NCI-H69 (cell line): Measurements from ENCODE around the gene HADHB.
"Not testable (repeated sequence)": the region's sequence is repeated elsewhere in the genome, so short reads cannot be mapped to it uniquely, and the experiment has no call there.

Source experiments
- DNase-seq: peaks from one replicate; lab custom pipeline; 2025; lab: John Stamatoyannopoulos, UW

HADHB gene

DNA sequence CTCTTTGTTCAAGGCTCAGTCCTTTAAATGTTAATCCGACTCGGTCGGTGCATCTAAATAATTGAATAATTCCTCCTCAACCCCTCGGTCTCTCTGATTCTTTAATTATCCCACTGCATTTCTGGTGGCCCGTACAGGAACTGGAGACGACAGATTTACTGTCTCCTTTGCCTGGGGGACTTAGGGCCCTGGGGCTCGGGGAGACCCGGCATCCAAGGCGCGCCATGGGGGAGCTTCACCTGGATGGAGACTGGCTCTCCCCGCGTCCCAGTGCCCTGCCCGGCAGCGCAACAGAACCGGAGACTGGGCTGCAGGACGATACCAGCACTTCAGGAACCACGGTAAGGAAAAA, 53.5 kb downstream of the HADHB start:
- DNase-seq: no peak

DNA sequence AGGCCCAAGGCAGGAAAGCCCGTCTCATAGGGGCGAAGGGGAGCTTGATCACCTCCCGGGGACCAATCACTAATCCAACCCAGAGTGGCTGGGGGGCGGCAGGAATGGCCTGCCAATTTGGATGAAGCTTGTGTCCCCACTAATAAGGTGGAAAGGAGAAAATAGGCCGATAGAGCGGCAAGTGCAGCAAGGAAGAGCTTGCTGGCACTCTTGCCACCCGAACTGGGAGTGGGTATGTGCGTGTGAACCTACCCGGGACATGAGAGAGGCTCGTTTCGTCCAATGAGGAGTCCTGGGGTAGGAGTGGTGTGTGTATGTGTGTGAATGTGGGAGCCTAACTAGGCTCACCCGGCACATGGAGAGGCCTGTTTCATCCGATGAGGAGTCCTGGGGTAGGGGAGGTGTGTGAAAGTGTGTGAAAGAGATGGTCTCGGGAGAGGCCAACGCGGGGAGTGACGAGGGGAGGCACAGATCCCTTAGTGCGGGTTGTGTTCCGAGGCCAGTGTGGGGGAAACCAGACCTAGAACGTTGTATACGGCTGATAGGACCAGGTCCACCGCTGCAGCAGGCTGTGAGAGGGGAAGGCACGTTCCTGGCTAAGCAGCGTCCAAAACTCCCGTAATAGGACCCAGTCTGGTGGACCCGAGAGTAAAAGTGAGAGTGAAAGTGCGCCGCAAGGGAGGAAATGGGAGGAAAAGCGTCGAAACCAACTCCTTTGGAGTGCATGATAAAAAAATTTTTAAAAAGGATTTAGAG, 54.1 kb downstream of the HADHB start:
- DNase-seq: no peak

DNA sequence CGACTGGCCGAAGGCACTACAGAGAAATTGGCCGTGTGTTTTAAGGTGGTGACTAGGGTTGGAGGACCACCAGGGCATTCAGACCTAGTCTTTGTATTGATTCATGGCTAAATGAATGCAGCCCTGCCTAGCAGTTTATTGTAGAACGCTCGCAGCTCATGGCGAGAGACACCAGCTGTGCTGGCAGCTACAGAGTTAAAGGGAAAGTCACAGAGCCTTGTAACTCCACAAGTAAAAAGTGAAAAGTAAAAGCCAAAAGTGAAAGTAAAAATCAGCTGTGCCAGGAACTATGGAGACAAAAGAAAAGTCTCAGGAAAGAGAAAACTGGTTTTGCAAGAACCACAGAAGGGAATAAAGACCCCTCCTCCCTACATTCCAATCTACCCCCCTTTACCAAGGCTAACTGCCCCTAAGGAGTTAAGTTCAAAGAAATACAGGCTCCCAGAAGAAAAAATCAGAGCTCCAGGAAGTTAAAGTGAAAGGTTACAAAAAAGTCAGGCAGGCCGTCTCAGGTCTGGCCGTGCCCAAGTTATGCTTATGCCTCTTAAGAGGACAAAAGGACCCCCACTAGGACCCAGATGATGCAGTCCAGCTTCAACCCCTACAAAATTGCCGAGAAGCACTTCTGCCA, 54.8 kb downstream of the HADHB start:
- peak; percentile 8 for DNase-seq

DNA sequence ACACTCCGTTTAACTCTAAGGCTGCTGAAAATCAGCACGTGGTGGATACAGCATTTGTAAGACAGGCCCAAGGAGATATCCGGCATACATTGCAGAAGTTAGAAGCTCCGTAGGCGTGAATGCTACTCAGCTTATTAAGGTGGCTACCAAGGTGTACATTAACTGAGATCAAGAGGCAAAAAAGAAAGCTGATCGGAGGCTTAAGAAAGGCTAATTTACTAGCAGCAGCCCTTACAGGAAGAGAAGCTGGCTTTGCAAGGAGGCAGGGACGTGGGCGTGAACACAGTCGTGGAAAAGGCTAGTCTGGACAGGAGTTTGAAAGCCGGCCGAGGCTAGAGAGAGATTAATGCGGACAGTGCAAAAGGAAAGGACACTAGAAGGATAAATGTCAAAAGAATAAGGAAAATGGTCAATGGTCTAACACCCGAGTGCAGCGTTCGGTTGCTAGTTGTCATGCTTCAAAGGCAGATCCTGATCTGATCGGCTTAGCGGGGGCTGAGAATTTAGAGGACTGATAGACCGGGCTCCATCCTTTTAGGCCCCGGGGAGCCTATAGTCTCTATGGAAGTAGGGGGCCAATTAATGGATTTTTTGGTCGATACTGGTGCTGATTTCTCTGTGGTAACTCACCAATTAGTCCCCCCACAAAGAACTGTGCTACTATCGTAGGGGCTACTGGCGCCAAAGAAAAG, 55.6 kb downstream of the HADHB start:
- DNase-seq: no peak

DNA sequence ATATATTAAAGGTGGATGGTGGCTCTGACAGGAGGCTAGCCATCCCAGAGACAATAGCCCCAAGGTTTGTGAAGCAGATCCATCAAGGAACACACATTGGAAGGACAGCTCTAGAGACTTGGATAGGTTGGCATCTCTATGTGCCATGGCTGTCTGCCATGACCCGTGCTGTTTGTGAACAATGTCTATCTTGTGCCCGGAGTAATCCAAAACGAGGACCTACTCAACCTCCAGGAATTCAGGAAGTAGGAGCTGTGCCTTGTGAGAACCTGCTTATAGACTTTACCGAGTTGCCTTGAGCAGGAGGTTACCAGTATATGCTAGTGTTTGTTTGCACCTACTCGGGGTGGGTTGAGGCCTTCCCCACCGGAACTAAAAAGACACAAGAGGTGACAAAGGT, 58.1 kb downstream of the HADHB start:
- DNase-seq: no peak

DNA sequence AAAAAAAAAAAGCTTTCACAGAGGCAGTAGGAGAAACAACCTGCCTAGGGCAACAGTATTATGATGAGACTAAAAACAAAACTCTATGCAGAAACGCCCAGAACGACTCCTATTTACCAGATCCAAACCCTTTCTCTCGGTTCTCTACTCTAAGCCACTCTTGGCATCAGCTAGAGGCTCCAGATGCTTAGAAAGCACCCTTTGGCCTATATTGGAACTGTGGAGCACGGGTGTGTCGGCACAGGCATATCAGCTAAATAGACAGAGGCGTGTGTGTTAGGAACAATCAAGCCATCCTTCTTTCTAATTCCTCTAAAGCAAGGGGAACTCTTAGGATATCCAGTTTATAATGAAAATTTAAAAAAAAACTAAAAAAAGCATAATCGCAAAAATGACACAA, 60.4 kb downstream of the HADHB start:
- not testable (repeated sequence) for DNase-seq

DNA sequence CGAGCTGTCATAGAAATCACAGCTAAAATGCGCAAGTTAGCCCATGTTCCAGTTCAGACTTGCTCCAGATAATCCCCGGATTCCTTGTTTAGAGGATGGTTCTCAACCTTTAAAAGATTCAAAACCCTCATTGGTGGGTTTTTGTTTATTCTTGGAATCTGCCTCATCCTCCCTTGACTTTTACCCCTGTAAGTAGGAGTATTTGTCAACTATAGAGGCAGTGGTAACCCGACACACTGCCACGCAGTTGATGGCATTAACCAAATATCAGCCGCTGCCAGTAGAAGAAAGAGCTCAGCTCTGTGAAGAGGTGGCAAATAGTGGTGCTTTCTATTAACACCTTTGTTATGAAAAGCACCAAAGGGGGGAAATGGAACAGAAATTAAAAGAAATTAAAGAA, 60.8 kb downstream of the HADHB start:
- peak; percentile 4 for DNase-seq

DNA sequence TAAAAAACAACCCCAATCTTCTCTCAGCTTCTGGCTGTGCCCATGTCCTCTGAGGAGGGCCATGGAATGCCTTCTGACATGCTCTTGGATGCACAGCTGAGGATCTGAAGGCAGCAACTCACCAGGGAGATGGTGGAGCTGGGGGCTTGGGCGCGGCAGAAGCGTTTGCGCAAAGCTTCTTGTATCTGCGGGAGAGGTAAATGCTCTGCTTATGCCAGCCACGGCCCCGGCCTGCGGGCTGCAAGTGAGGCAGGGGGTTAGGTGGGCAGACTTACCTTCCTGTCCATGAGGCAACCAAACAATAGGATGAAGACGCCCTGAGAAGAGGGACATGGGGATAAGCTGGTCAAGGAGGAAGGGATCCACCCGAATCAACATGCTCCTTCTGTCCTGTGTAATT, 65.2 kb downstream of the HADHB start:
- DNase-seq: no peak

DNA sequence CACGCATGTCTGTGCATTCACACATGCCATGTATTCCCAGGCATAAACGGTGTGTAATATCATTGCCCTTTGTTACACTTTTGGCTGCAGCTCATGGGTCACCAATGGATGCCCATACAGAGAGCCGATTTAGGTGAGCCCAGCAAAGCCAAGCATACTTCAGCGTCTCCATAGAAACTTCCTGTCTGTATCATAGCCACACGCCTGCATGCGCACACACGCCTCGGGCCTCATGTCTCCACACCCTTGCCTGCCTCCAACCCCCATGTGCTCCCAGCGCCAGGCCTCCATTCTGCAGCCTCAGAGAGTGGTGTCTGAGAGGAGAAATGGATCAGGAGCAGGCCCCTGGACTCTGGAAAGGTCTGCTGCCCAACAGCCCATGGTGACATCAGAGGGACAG, 67.7 kb downstream of the HADHB start:
- no peak for DNase-seq

DNA sequence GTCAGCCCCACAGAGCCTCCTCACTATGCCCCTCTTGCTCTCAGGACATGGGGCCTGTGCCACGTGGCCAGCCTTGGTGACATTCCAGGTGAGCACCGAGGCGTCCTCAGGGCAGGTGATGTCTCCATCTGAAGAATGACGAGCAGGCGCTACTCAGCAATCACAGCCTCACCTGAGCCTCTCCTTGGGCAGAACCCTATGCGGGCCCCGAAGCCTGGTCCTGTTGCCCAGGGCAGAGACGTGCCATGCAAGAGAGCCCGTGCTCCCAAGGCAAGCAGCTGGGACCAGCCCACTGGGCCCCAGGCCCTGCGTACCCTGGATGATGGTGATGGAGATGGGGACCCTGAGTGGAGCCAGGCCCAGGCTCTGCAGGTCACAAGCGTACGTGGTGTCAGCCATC, 68.7 kb downstream of the HADHB start:
- DNase-seq: no peak

DNA sequence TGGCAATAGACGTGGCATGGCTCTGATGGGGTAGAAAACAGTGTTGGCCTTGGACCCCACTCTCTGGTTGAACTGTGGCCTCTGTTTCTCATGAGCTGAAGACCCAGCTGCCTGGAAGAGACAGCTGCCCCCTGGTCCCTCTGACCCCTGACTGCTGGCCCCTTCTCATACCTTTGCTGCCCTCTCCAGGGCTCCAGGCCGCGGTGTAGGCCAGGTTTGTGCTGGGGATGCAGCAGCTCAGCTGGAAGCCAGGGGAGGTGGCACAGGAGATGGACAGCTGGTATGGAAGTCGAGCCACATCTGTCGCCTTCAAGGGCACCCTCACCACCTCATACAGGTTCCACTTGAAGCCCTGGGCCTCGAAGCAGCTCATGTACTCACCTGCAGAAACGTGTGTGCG, 69.5 kb downstream of the HADHB start:
- no peak for DNase-seq

DNA sequence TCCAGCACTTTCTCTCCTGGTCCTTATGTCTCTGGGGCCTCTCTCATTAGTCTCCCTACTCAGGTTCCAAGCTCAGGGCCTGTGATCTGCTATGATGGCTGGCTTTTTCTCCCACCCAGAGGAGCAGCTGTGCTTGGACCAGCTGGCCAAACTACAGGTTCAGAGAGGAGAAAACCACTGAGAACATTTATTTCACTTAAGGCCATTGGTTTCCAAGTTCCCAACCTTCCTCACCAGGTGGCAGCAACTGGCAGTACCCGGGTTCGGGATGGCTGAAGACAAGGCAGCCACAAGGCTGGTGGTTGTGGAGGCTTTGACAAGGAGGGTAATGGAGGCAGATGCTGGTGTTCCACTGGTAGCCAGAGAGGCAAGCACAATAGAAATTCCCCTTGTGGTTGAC, 71.3 kb downstream of the HADHB start:
- peak; percentile 32 for DNase-seq

DNA sequence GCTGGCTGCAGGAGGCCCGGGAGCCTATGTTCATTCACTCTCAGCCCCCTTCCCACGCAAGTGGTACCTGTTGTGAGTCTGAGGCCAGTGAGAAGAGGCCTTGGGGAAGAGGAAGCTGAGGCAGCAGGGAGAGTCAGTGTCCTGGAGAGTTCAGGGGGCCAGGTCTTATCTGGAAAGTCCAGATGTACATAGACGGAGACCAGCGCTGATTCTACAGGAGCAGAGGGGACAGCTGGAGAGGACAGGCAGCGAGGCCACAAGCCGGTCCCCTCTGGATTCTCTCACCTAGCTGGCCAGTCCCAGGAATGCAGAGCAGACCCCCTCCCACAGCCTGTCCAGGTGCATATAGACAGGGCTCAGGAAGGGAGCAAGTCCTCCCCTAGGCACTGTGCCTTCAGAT, 72.1 kb downstream of the HADHB start:
- no peak for DNase-seq

DNA sequence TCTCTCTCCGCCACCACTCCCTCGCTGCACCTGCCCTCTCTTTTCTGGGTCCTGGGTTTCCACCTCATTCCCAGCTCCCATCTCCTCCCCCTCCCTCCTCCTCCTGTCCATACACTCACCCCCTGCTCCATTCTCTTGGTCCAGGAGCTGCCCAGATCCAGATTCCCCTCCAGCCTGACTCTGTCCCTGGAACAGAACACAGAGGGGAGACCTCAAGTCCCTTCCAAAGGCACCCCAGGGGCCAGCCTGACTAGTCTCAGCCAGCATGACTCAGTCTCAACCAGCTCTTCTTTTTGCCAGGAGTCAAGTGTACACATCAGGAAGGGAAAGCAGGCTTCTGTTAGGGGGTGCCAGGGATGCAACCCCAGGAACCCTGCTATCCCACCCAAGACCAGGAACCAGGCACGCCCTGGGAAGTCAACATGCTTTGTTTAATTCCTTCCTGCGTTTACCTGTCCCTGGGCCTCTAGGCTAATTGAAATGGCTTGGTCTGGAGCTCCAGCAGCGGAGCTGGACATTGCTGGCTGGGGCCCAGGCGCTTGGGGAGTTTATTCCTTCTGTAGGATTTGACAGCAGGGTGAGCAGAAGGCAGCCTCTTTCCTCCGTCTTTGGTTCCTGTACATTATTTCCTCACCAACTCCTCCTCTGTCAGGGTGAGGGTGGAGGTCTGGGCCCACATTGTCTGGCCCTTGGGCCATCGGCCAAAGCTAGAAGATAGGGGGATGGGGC, 72.8 kb downstream of the HADHB start:
- no peak for DNase-seq

DNA sequence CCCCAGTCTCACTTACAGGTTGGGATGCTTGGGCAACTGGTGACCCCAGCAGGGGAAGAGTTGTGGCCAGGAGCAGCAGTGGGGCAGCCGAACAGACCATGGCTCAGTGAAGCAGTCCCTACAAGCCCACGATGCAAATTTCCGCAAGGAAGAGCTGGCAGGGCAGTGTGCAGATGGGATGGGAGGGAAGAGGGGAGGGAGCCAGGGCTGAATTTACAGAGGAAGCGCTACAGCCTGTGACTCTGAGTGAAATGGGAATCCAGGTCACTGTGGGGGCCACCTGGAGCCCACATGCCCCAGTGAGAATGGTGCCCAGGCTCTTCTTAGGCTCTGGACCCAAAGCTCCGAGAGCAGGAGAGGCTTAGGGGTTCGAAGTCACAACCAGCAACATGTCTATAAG, 74.2 kb downstream of the HADHB start:
- DNase-seq: no peak

DNA sequence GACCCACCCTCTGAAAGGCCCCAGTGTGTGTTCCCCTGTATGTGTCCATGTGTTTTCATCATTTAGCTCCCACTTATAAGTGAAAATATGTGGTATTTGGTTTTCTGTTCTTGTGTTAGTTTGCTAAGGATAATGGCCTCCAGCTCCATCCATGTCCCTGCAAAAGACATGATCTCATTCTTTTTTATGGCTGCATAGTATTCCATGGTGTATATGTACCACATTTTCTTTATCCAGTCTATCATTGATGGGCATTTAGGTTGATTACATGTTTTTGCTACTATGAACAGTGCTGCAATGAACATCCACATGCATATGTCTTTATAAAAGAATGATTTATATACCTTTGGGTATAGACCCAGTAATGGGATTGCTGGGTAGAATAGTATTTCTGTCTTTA, 79.7 kb downstream of the HADHB start:
- DNase-seq: not testable (repeated sequence)

DNA sequence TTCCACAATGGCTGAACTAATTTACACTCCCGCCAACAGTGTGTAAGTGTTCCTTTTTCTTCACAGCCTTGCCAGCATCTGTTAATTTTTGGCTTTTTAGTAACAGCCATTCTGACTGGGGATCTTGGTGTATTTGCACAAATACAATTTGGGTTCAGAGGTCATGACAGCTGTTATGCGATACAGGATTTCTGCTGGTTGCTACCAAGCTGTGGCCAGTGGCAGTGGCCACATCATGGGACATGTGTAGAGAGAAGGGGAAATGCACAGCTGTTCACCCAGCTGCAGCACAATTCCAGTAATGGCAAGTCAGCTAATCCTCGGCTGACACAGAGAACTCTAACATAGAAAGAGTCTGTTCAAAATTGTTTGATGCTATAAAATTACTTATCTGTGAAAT, 80.2 kb downstream of the HADHB start:
- peak; percentile 6 for DNase-seq

DNA sequence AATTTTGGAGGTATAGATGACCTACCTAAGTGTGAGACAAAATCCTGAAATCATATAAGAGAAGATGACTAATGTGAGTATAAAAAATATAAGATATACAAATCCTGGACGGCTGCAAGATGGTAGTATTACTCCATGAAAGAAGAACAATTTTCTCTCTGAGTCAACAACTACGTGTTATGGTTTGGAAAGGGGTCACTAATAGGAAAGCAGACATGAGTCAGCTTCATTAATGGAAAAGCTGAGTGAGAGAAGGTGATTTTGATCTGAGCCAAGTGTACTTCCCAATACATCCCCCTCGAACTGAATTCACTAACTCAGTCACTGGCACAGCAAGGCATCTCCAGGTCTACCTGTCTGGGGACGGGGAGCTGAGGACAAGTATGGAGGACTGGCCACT, 81.1 kb downstream of the HADHB start:
- DNase-seq: no peak

DNA sequence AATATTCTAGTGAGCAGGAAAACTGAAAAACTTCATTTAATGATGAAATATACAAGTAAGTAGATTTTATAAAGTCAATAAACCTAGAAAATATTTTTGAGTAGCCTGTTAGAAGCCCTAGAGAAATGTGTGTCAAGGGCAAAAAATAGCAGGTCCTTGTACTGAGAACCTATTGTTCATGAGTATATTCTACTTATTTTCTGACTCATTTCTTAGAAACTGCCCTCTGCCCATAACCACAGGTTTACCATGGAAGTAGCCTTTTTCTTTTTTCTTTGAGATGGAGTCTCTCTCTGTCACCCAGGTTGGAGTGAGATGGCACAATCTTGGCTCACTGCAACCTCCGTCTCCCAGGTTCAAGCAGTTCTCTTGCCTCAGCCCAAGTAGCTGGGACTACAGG, 81.8 kb downstream of the HADHB start:
- DNase-seq: no peak

DNA sequence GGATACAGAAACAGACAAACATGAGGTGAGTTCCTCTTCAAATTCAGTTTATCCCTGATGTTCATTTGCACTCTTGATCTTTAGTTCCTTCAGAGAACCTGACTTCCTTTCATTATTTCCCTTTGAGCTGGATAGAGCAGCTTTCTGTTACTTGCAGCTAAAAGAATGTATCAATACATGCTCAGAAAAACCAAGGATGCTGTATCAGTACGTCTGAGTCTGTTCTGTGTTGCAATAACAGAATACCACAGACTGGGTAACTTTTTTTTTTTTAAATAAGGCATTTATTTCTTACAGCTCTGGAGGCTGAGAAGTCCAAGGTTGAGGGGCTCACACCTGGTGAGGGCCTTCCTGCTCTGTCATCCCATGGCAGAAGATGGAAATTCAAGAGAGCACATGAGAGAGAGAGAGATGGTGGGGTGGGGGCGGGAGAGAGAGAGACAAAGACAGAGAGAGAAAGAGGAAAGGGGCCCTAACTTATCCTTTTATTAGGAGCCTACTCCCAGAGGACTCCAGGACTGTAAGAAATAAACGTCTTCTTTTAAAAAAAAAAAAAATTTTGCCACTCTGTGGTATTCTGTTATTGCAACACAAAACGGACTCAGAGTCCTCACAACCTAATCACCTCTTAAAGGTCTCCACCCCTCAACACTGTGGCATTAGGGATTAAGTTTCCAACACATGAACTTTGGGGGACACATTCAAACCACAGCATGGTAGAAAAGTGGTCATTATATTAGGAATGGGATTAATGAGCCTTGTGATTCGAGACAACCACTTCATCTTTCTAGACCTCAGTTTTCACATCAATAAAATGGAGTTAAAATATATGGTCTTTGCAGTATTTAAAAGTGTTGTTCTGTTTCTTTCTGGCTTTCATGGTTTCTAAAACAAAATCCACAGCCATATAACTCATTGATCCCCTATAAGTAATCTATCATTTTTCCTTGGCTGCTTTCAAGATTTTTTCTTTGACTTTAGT, 82.8 kb downstream of the HADHB start:
- no peak for DNase-seq

DNA sequence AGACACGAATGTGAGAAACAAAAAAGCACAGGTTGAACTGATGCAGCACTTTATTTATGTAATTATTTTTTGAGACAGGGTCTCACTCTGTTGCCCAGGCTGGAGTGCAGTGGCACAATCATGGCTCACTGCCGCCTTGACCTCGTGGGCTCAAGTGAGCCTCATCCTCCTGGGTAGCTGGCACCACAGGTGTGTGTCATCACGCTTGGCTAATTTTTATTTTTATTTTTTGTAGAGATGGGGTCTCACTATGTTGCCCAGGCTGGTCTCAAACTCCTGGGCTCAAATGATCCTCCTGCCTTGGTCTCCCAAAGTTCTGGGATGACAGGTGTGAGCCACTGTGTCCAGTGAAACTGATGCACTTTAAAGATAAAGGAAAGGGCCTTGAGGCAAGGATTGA, 84.3 kb downstream of the HADHB start:
- not testable (repeated sequence) for DNase-seq

DNA sequence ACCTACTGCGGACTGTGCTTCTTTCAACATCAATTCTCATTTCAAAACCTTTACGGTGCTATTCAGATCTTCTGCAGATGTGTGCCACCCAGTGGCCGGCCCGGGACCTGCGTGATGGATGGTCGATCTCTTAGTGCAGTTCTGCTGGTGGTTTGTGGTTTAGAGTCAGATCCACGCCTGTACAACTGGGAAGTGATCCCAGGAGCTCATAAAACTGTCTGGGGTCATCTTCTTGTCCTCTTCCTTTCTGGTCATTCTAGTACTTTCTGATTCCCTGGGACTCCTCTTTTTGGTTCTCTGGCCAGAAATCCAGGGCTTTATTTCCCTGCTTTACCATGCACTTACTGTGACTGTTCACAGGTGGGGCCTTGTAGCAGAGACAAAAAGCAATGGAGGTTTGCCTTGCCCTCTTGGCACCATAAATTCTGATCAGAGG, 85.4 kb downstream of the HADHB start:
- peak; percentile 71 for DNase-seq
